Activated T-cell treated with anti-CD3 and anti-CD28 coated beads for 1 hour (primary cell): ENCODE data around the gene SERINC1.
"Not testable (repeated sequence)": the region's sequence is repeated elsewhere in the genome, so short reads cannot be mapped to it uniquely, and the experiment has no call there.

ENCODE experiments used
- DNase-seq: peaks from one replicate; pipeline ENCODE4 v3.0.0-alpha.2; 2020; ENCODE audit warnings: low read depth

The SERINC1 gene

GRCh38 chr6:122471107-122472021 is at the start of gene SERINC1:
SERINC1 (minus strand) TSS chr6:122471807; CDS start chr6:122471737, 70 bp downstream.
- DNase-seq: peak; percentile 85

DNA sequence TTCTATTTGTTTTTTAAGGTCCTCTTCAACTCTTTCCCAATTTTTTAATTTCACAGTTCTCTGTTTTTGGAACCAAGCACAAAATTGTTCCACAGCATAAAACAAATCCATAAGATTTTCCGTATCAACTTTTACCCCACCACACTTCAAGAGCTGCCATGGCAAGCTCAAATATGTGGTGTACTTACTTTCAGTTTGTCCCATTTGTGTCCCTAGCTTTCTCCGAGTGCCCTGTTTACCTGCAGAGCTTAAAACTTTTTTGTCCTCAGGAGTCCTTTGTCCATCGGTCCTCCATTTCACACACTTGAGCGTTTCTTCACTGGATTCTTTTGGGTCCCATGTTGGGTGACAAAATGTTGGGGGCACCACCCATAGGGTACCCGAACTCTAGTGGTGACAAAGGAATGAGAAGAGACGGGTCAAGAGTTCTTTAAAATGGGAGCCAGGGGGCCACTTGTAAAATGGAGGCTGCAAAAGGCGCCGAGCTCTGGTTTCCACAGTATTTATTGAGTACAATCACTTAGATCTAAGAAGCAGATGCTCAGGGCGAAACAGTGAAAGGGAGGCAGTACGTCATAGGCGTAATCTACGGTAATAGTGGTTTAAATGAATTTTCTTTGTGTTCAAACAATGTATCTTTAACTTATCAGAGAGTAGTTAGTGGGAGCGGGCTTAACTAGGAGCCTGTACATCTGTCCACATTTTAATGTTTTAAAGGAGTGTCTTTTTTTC is 39.8 kb upstream of the SERINC1 start:
- no peak for DNase-seq

DNA sequence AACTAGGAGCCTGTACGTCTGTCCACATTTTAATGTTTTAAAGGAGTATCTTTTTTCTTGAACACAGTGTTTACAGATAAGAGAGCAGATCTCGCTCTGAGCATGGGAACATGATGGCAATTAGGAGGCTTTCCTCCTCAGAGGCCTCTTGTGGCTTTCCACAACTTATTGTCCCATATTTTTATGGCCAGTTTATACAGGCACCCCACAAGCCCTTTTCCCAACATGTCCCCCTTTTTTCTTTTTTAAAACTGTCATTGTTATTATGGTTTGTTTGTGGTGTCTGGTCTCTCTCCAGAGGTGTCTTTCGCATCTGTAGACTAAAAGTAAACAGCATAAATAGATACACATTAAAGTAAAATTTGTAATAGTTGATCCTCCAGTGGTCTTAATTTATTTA is 33.6 kb upstream of the SERINC1 start:
- not testable (repeated sequence) for DNase-seq

DNA sequence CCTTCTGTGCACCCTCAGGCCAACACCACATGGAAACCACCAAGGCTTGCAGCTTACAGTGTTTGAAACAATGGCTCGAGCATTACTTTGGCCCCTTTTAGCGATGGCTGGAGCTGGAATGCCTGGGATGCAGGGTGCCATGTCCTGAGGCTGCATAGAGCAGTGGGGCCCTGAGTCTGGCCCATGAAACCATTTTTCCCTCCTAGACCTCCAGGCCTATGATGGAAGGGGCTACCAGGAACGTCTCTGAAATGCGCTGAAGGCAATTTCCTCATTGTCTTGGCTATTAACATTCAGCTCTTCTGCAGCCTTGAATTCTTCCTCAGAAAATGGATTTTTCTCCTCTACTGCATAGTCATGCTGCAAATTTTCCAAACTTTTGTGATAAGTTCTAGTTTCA is 29.9 kb upstream of the SERINC1 start:
- no peak for DNase-seq

DNA sequence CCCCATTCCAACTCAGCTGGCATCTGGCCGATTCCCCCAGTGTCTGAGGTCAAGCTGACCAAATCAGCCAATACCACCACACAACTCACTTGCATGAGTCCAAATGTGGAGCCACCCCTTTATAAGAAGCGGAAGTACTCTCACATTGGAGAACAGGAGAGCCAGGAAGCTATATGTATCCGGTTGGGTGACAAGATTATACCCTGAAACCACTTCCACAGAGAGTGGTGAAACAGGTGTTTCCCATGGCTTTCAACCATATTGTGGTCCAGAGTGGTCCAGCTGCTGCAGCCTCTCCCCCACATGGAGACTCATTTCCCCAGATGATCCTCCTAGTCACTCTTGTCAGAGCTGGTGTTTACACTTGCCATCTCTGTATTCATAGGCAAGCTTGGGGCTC is 24.0 kb upstream of the SERINC1 start:
- DNase-seq: no peak

DNA sequence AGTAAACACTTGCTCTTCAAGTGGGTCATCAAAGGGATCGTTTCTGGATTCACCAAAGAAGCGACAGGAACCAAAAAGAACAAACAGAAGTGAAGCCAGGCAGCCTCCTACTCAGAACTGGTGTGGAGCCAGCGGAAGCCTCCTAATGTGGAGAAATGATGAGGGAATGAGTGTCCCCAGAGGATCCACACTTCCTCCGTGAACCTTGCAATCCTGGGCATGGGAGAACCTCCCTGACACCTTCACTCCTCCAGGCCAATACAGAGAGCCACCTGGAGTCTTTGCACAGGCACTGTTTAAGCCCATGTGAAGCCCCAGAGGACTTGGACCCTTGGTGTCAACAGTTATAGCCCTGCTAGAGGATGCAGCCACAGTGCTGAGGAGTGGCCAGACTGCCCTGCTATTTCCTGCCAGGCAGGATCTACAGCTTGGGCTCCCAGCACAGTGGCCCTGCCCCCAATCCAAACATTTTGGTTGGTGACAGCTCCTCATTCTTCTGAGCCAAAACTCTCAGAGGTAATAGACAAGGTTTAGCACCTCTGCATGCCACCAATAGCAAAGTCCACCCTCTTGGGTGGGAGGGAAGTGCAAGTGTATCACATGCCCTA is 23.2 kb upstream of the SERINC1 start:
- DNase-seq: no peak

DNA sequence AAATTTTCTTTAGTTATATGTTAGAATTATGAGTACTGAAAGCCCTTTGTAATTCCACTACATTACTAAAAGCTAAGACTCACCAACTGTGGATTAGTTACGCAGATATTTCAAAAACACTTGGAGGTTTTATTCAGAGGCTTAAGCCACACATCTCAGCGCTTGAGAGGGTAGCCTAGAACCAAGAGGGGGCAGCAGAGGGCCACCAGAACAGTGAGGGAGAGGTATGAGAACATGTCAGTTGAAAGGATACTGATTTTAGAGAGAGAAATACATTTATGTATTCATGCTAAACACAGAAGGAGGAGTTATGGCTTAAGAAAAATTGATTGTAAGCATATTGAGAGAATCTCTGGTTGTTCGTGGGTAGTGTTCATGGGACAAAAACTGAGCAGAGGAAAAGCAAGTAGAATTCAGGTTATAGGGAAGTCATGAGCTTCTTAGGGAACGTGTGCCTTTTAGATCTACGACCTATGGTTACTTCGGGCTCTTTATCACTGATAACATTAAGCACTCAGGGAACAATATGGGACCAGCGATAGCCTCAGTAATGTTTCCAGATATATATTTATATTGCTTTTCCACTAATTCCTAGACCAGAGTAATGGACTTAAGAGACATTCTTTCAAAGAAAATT is 20.4 kb upstream of the SERINC1 start:
- DNase-seq: peak; percentile 57

DNA sequence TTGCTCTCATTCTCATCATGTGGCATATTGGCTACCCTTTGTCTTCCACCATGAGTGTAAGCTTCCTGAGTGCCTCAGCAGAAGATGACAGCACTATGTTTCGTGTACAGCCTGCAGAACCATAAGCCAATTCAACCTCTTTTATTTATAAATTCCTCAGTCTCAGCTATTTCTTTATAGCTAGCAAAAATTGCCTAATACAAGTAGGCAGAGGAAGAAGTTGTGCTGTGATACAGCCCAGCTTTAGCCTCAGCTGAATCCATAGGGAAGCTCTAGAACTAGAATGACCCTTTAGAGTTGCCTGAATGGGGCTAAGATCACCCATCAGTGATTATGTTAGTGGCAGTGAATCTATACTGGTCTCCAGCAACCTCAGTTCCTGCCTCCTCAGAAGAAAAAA is 19.0 kb upstream of the SERINC1 start:
- no peak for DNase-seq

- DNase-seq: no peak
Measured at GRCh38 chr6:122484760-122485159, 13.2 kb upstream of the SERINC1 start.

GRCh38 chr6:122482750-122483080 is 11.1 kb upstream of the SERINC1 start:
- DNase-seq: no peak

- no peak for DNase-seq
Measured at GRCh38 chr6:122476131-122476530, 4.5 kb upstream of the SERINC1 start.

- DNase-seq: no peak
Measured at GRCh38 chr6:122472022-122472340, 374 bp upstream of the SERINC1 start.

- DNase-seq: no peak
Measured at GRCh38 chr6:122461885-122462284, 9.7 kb downstream of the SERINC1 start.

DNA sequence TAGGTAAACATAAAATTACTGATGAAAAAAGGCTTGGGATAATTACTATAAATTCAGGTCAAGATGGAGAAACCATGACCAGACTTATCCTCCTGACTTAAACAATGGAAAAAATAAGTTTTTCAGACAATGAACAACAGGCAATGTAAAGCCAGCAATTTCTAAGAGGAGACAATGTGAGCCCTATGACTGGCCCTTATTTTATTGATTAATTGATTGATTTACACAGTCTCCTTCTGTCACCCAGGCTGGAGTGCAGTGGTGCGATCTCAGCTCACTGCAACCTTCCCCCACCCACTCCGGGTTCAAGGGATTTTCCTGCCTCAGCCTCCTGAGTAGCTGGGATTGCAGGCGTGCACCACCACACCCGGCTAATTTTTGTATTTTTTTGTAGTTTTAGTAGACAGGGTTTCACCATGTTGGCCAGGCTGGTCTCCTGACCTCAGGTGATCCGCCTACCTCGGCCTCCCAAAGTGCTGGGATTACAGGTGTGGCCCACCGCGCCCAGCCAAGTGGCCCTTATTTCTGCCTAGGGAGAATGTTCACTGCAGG is 11.7 kb downstream of the SERINC1 start:
- not testable (repeated sequence) for DNase-seq

DNA sequence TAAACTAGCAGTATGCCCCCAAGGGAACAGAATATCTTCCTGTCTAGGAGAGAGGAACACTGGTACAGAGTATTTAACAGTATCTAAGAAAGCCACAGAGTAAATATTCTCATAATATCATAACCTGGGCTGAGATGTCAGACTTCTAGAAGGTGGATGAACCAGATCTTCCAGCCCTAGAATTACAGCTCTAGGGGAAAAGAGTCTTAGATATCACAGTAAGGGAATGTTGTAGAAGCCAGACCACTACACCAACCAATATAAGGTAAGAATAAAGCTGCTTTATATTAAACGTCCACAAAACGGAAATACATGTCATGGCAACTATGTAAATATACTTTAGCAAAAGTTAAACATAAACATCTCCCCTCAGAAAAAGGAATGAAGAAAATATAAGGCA is 12.4 kb downstream of the SERINC1 start:
- no peak for DNase-seq

DNA sequence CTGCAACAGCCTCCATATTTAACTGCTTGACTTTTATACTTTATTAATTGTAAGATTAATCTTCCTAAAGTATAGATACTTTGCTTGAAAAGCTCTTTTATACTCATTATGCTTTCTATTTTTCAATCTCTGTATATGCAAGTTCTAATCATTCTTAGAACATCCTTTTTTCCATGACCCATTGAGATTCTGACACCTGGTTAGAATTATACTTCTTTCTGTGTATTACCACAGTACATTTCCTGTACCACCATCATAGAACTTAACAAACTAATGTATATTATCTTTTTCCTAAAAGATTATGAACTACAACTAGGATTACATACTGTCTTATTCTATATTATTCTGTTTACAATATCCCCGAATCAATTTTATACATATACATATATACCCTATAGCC is 13.5 kb downstream of the SERINC1 start:
- no peak for DNase-seq

- not testable (repeated sequence) for DNase-seq
Measured at GRCh38 chr6:122455116-122455515, 16.5 kb downstream of the SERINC1 start.

DNA sequence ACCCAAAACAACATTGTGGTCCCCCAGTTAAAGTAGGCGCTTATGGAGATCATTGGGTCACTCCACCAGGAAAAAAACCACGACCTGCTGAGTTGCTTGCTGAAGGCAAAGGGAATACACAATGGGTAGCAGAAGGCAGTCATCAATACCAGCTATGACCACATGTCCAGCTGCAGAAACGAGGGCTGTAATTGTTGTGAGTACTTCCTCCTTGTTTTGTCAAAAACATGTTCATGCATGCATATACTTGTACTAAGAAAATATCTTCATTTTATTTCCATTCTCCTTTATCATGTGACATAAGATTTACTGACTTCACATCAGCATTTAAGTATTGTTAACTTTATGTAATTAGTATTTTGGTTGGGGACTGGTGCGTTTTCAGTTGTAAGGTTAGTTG is 16.9 kb downstream of the SERINC1 start:
- no peak for DNase-seq

DNA sequence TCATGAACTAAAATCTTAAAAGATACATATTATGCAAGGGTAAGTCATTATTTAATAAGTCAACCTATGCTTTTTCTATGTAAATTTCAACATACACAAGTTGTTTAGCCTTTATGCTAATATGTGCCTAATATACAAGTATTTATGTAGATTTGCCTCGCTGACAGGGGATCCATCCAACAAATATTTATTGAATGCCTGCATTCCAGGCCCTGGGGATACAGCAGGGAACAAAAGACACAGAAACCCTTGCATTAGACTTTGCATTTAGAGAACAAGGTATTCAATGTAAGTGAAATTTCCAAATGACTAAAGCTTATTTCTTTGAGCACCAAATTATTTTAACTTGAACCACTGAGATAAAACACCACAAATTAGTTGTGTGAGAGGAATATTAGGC is 19.1 kb downstream of the SERINC1 start:
- no peak for DNase-seq

GRCh38 chr6:122449069-122449468 is 22.5 kb downstream of the SERINC1 start:
- no peak for DNase-seq

- DNase-seq: no peak
Measured at GRCh38 chr6:122445274-122445673, 26.3 kb downstream of the SERINC1 start.

- DNase-seq: no peak
Measured at GRCh38 chr6:122438975-122439374, 32.6 kb downstream of the SERINC1 start.
